Smooth muscle cell (in vitro differentiated cells): ENCODE results near the gene GAN. TPM values are rescaled to one million over a fixed set of nuclear protein-coding genes. Genes with fewer than 3 reads are reported as not detected.

ENCODE experiments used
- DNase-seq: peaks from one replicate; lab custom pipeline; 2025; ENCODE audit not compliant: unreplicated experiment; lab: John Stamatoyannopoulos, UW
- H2AFZ ChIP-seq: fragments of 200-600 bp; sonication (generic); 2 replicates; pipeline ENCODE4 v1.6.0; 2016; ENCODE audit warnings: antibody characterized with exemption, low read depth, mild to moderate bottlenecking
- H3F3A ChIP-seq: fragments of 200-600 bp; sonication (generic); 2 replicates; pipeline ENCODE4 v1.6.0; 2017; ENCODE audit warnings: antibody characterized with exemption, low read depth
- H3K27ac ChIP-seq: fragments of 200-600 bp; sonication (generic); 2 replicates; pipeline ENCODE4 v1.5.1; 2016; ENCODE audit warnings: low read depth, mild to moderate bottlenecking
- H3K27me3 ChIP-seq: fragments of 200-600 bp; sonication (generic); 2 replicates; pipeline ENCODE4 v1.6.1; 2016; ENCODE audit warnings: low read depth, mild to moderate bottlenecking
- H3K36me3 ChIP-seq: fragments of 200-600 bp; sonication (generic); 2 replicates; pipeline ENCODE4 v1.5.1; 2016; ENCODE audit warnings: low read depth
- H3K4me1 ChIP-seq: fragments of 200-600 bp; sonication (generic); 2 replicates; pipeline ENCODE4 v1.5.1; 2016; ENCODE audit warnings: low read depth
- H3K4me2 ChIP-seq: fragments of 200-600 bp; sonication (generic); 2 replicates; pipeline ENCODE4 v1.6.0; 2016; ENCODE audit warnings: mild to moderate bottlenecking
- H3K4me3 ChIP-seq: fragments of 200-600 bp; sonication (generic); 2 replicates; pipeline ENCODE4 v1.5.1; 2016; ENCODE audit warnings: mild to moderate bottlenecking
- H3K79me2 ChIP-seq: fragments of 200-600 bp; sonication (generic); 2 replicates; pipeline ENCODE4 v1.6.0; 2016; ENCODE audit warnings: low read depth, mild to moderate bottlenecking
- H3K9ac ChIP-seq: fragments of 200-600 bp; sonication (generic); 2 replicates; pipeline ENCODE4 v1.6.0; 2016; ENCODE audit warnings: low read depth
- H3K9me3 ChIP-seq: fragments of 200-600 bp; sonication (generic); replicated peaks from 2 replicates; pipeline ENCODE4 v1.5.1; 2016; ENCODE audit warnings: low read depth
- H4K20me1 ChIP-seq: fragments of 200-600 bp; sonication (generic); 2 replicates; pipeline ENCODE4 v1.6.0; 2016; ENCODE audit warnings: low read depth
- CTCF ChIP-seq: fragments of 200-600 bp; sonication (generic); IDR thresholded peaks from 2 replicates; pipeline ENCODE4 v1.5.1; 2017; ENCODE audit warnings: borderline replicate concordance, mild to moderate bottlenecking, antibody characterized with exemption; ENCODE audit not compliant: insufficient read depth, poor library complexity, severe bottlenecking
- WGBS: methylation state at CpG from one replicate; pipeline ENCODE4 v1.1.7; 2016; ENCODE audit warnings: low lambda C conversion rate; 5-methylcytosine and 5-hydroxymethylcytosine counted together
- polyA plus RNA-seq: library from polyadenylated mRNA; unstranded; fragments of >200 nt; fragmentation: Nextera tagmentation; extraction: Ambion mirVana; gene quantifications from 2 replicates; pipeline ENCODE4 v1.2.1, GENCODE V29; 2016
- total RNA-seq: library from RNA; depleted of rRNA; stranded (reverse); fragments of >200 nt; gene quantifications from 2 replicates; pipeline ENCODE4 v1.2.3, GENCODE V29; 2014

Gene GAN
- total and polyA plus RNA-seq, 2 experiments from 2014 or later = 1.2 to 14.6 TPM

DNA sequence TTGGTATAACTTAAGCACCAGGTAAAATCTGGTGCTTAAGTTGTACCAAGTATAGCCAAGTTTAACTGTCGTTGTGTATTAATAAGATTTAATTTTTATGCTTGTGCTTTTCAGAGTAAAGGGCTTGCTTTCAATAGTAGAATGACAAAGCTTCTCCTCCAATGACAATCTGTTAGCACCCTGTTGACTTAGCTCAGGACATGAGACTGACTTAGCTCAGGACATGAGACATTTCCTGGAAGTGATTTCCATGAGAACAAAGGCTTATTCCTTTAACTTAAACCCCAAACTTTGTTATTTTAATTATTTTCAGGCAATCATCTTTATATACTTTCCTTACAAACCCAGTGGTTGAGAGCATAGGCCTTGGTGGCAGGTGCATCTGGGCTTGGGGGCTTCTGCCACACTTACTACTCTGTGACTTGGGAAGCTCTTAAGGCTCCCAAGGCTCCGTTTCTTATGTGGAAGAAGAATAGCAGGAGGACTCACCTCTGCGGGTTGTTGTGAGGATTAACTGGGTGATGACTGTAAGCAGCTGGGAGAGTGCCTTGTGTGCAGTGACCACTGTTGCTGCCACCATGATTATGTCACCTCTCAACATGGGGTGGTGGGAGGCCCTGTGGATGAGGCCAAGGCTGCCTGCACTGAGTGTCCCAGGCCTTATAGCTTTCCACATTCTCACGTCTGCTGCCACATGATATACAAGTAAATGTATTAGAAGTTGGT lies 70.4 kb downstream of the GAN start:
- H2AFZ ChIP-seq = no peak overlapping the region
- no peak overlapping the region for H3K9ac ChIP-seq
- H3K27ac ChIP-seq = no peak overlapping the region
- no peaks in the 10 kb centered on the region for H3K9me3 ChIP-seq
- 100% methylated on average over 4 of the region's 4 CpGs for WGBS
- no peak overlapping the region for H3K4me2 ChIP-seq
- no peak overlapping the region for H3K4me3 ChIP-seq
- no peaks in the 10 kb centered on the region for H3K36me3 ChIP-seq
- no peaks in the 10 kb centered on the region for H3K27me3 ChIP-seq
- no peak for TF ChIP-seq CTCF
- H3K4me1 ChIP-seq = peaks cover 17% of the 10 kb centered on the region
- H3K79me2 ChIP-seq = no peaks in the 10 kb centered on the region
- H4K20me1 ChIP-seq = peaks cover 3% of the 10 kb centered on the region
- H3F3A ChIP-seq = no peaks in the 10 kb centered on the region
- no peak for DNase-seq

GRCh38 chr16:81388357-81388756 lies 73.6 kb downstream of the GAN start:
- Histone ChIP-seq H3K27me3 (no peaks in the 10 kb centered on the region), H3K9me3 (no peaks in the 10 kb centered on the region), H3K4me3 (no peak overlapping the region), H3K79me2 (no peaks in the 10 kb centered on the region), H3K4me1 (peaks cover 17% of the 10 kb centered on the region), H3K9ac (no peak overlapping the region), H3F3A (no peaks in the 10 kb centered on the region), H3K36me3 (no peaks in the 10 kb centered on the region), H3K4me2 (no peak overlapping the region), H2AFZ (no peak overlapping the region), H4K20me1 (peaks cover 3% of the 10 kb centered on the region), H3K27ac (no peak overlapping the region)
- no peak for DNase-seq
- TF ChIP-seq CTCF = no peak
- WGBS = 90% methylated on average over 14 of the region's 14 CpGs

- Histone ChIP-seq H3K79me2 (no peaks in the 10 kb centered on the region), H4K20me1 (no peaks in the 10 kb centered on the region), H3K4me1 (no peaks in the 10 kb centered on the region), H3K27me3 (no peaks in the 10 kb centered on the region), H3K27ac (no peak overlapping the region), H3K36me3 (no peaks in the 10 kb centered on the region), H3K9ac (no peak overlapping the region), H3K4me2 (no peak overlapping the region), H2AFZ (no peak overlapping the region), H3K9me3 (no peaks in the 10 kb centered on the region), H3K4me3 (no peak overlapping the region), H3F3A (no peaks in the 10 kb centered on the region)
- no peak for TF ChIP-seq CTCF
- WGBS = 95% methylated on average over 10 of the region's 10 CpGs
- DNase-seq = no peak
These were observed 76.1 kb downstream of the GAN start for GRCh38 chr16:81390840-81391239.

DNA sequence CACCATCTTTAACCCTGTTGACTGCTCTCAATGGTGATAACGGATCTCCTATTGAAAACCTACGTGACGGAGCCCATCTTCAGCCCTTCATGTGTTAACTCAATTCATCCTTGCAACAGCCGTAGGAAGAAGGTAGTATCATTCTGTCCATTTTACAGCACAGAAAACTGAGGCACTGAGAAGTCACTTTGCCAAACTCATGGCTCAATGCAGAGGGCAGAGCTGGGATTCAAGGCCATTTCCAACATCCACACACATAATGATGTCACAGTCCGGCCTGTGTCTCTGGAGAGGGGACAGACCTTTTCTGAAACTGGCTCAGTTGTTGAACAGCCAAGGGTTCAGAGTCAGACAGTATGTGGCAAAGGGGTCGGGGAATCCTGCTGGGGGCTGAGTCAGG lies 77.2 kb downstream of the GAN start:
- Histone ChIP-seq H3K27ac (no peak overlapping the region), H3K79me2 (no peaks in the 10 kb centered on the region), H3K4me3 (no peak overlapping the region), H3K36me3 (no peaks in the 10 kb centered on the region), H3K4me1 (no peaks in the 10 kb centered on the region), H2AFZ (no peak overlapping the region), H3K27me3 (no peaks in the 10 kb centered on the region), H4K20me1 (no peaks in the 10 kb centered on the region), H3K4me2 (no peak overlapping the region), H3K9me3 (no peaks in the 10 kb centered on the region), H3F3A (no peaks in the 10 kb centered on the region), H3K9ac (no peak overlapping the region)
- WGBS = 92% methylated on average over 6 of the region's 6 CpGs
- no peak for TF ChIP-seq CTCF
- DNase-seq = no peak
